GM10248 (cell line): Measurements from ENCODE around the gene KCNIP4.

Source experiments
- CTCF ChIA-PET: fragments of 300-600 bp; sonication (Branson Sonifier 250); formaldehyde crosslinking; extraction: SDS; loops from one replicate; lab custom pipeline; 2021; ENCODE audit warnings: antibody characterized with exemption; lab: Yijun Ruan, JAX
- POLR2A ChIA-PET: fragments of 350-650 bp; sonication (Branson Sonifier 250); formaldehyde crosslinking; extraction: SDS; loops from one replicate; lab custom pipeline; 2020; ENCODE audit warnings: antibody characterized with exemption; lab: Yijun Ruan, JAX
- DNase-seq: peaks from one replicate; pipeline ENCODE4 v3.0.0; 2012; ENCODE audit errors: extremely low spot score
- TF ChIP-seq, protein P1 (sequence below): IDR thresholded peaks from 2 replicates; pipeline ENCODE4 v1.5.1; 2012; ENCODE audit warnings: mild to moderate bottlenecking, low read depth; ENCODE audit errors: extremely low read depth, missing control alignments, control extremely low read depth

KCNIP4 gene

DNA sequence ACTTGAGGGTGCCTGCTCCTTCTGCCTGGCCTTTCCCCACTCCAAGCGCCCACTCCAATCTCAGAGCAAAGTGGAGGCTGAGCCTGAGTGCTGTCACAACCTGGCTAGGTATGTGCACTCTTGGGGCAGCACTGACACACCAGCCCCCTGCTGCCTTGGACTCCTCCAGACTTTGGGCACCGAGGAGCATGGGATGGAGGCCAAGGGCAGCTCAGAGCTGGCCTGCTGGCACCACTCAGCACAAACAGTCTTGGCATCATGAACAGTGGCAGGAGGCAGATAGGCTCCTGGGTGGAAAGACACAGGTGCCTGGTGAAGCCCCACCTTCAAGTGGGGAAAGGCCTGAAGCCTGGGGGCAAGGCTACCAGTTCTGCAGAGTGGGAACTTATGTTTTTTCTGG, 91.8 kb downstream of the KCNIP4 start:
- CTCF ChIA-PET, result interaction anchor here (0.8 kb wide), 1 partner anchor 42 kb away, joined by 3 read pairs; no protein-coding TSS in a partner anchor
- TF ChIP-seq, protein P1, sequence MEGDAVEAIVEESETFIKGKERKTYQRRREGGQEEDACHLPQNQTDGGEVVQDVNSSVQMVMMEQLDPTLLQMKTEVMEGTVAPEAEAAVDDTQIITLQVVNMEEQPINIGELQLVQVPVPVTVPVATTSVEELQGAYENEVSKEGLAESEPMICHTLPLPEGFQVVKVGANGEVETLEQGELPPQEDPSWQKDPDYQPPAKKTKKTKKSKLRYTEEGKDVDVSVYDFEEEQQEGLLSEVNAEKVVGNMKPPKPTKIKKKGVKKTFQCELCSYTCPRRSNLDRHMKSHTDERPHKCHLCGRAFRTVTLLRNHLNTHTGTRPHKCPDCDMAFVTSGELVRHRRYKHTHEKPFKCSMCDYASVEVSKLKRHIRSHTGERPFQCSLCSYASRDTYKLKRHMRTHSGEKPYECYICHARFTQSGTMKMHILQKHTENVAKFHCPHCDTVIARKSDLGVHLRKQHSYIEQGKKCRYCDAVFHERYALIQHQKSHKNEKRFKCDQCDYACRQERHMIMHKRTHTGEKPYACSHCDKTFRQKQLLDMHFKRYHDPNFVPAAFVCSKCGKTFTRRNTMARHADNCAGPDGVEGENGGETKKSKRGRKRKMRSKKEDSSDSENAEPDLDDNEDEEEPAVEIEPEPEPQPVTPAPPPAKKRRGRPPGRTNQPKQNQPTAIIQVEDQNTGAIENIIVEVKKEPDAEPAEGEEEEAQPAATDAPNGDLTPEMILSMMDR, result no peak
- DNase-seq, result no peak
- POLR2A ChIA-PET, result no interaction called here

DNA sequence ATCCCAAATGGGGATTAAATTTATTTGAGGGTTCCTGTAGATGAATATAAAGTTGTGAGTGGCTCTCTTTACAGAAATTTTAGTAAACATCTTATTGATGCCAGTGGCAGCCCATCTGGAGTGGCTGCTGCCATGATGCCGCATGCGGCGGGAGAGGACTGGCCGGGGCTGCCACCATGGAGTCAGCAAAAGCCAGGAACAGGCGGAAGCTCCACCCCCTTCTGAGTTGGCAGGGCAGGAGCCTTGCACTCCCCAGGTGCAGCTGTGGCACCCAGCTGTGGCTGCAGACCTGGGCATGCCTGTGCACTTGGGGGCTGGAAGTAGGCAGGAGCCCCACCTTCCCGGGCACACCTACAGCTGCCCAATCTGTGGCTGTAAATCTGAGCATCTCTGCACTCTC, 92.3 kb downstream of the KCNIP4 start:
- TF ChIP-seq, protein P1, result no peak
- CTCF ChIA-PET, result no interaction called here
- POLR2A ChIA-PET, result no interaction called here

DNA sequence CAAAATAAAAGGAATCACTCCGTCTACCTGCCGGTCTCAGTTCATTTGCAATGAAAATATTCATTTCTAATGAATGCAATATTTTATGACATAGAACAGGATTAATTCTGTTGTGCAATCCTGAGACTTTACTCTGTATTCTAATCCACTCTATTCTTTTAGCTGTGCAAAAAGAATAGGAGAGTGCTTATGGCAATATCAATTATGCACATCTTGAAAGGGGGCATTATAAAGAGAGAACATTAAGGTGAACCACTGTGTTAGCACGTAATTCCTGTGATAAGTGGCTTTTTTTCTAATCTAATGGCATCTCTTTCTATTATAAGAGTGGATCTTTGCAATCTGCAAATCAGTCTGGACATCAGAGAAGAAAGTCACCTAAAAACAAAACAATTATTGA, 99.5 kb downstream of the KCNIP4 start:
- ChIA-PET POLR2A (no interaction called here), CTCF (interaction anchor here (1.4 kb wide), 1 partner anchor 60 kb away, joined by 3 read pairs; no protein-coding TSS in a partner anchor)
- DNase-seq, result no peak
- TF ChIP-seq, protein P1, result no peak

More for the DNA sequence above, 92.3 kb downstream of the KCNIP4 start:
- no peak for DNase-seq

DNA sequence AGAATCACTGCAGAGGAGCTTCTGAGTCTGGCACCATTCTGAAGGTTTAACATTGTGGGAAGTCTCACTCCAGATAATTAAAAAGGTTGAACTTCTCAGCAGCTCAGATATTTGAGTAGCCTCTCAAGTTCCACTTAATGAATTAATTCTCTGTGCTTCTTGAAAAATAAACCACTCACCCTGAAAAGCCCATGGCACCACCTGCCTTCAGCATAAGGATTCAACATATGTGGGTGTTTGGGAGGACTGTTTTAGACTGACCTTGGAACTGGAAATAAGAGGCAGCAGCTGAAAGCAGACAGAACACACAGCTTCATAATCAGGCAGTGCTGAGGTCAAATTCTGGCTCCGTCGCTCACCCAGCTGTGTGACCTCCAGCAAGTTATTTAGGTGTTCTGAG, 100.6 kb downstream of the KCNIP4 start:
- POLR2A ChIA-PET, result no interaction called here
- CTCF ChIA-PET, result interaction anchor here (1.6 kb wide), 1 partner anchor 10 kb away, joined by 4 read pairs; no protein-coding TSS in a partner anchor
- no peak for DNase-seq
- TF ChIP-seq, protein P1, result no peak

DNA sequence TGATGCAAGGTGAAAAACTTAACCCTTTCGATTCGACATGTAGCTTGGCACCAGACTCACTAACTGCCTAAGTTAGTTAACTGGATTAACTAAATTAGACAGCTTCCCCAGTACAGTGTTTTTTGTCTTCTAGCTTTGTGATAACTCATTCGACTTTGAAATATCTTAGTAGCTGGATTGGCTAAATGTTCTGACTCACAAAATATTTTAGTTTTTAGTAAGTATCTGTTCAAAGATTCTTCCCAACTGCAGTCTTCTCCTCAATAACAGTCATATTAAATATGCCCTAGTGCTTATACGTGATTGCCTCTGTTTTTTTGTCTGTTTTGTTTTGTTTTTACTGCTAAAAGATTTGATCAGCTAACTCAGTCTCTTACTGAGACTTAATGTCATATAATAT, 102.9 kb downstream of the KCNIP4 start:
- ChIA-PET POLR2A (no interaction called here), CTCF (interaction anchor here (1.2 kb wide), 1 partner anchor 8 kb away, joined by 3 read pairs; no protein-coding TSS in a partner anchor)

DNA sequence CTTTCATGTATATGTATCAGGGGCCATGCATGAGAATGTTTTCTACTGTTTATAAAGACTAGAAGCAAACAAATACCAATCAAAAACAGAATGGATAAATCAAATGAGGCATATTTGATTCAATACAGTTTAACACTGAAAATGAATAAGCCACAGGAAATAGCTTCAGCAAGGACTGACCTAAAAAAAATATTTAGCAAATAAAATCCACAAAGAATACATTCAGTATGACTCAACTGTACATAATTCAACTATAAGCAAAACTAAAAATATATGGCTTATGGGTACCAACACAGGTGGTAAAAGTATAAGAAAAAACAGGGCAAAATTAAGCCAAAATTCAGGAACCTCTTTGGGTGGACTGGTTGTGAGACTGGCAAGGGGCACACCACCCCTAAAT, 112.9 kb downstream of the KCNIP4 start:
- TF ChIP-seq, protein P1, result no peak
- ChIA-PET CTCF (interaction anchor here (0.7 kb wide), 1 partner anchor 47 kb away, joined by 3 read pairs; no protein-coding TSS in a partner anchor), POLR2A (no interaction called here)
- no peak for DNase-seq

More for the DNA sequence above, 102.9 kb downstream of the KCNIP4 start:
- TF ChIP-seq, protein P1, result no peak
- DNase-seq, result no peak
